C4-2B (cell line): ENCODE data around the gene ADAM12.

Experiments
- H3K27ac ChIP-seq: fragments of 450-650 bp; 2 replicates; pipeline ENCODE4 v1.5.1; 2017
- CTCF ChIP-seq: fragments of 450-650 bp; conservative IDR thresholded peaks from 2 replicates; pipeline ENCODE4 v1.5.1; 2017; ENCODE audit warnings: mild to moderate bottlenecking
- ZFX ChIP-seq: fragments of 450-650 bp; IDR thresholded peaks from 2 replicates; pipeline ENCODE4 v1.6.1; 2017

The ADAM12 gene

GRCh38 chr10:126387931-126388911 is at the start of gene ADAM12:
Gene ADAM12 (minus strand): TSS chr10:126388477. CDS start chr10:126388145, 332 bp downstream.
- no peak within 1 kb of the TSS for H3K27ac ChIP-seq
- TF ChIP-seq CTCF: no peak
- no peak for TF ChIP-seq ZFX

GRCh38 chr10:126437635-126438406 is 49.5 kb upstream of the ADAM12 start:
- TF ChIP-seq ZFX: no peak
- TF ChIP-seq CTCF: no peak
- H3K27ac ChIP-seq: no peak overlapping the region

- TF ChIP-seq CTCF (no peak), ZFX (no peak)
- no peak overlapping the region for H3K27ac ChIP-seq
These were observed 46.0 kb upstream of the ADAM12 start for GRCh38 chr10:126434235-126434634.

- TF ChIP-seq CTCF (no peak), ZFX (no peak)
- H3K27ac ChIP-seq: no peak overlapping the region
These were observed 45.1 kb upstream of the ADAM12 start for GRCh38 chr10:126433351-126433750.

GRCh38 chr10:126432507-126432906 is 44.2 kb upstream of the ADAM12 start:
- no peak overlapping the region for H3K27ac ChIP-seq
- TF ChIP-seq CTCF: no peak
- no peak for TF ChIP-seq ZFX

GRCh38 chr10:126431816-126432215 is 43.5 kb upstream of the ADAM12 start:
- no peak overlapping the region for H3K27ac ChIP-seq
- no peak for TF ChIP-seq ZFX
- TF ChIP-seq CTCF: no peak

- no peak for TF ChIP-seq ZFX
- no peak for TF ChIP-seq CTCF
- H3K27ac ChIP-seq: no peak overlapping the region
These were observed 42.2 kb upstream of the ADAM12 start for GRCh38 chr10:126430512-126430911.
